DOHH2 (cell line): ENCODE results near the gene VWDE.

Source experiments
- CTCF ChIP-seq: fragments of 200-600 bp; sonication (generic); IDR thresholded peaks from one replicate; pipeline ENCODE4 v1.5.1; 2014; ENCODE audit warnings: antibody characterized with exemption, mild to moderate bottlenecking, low read depth, low read length; ENCODE audit not compliant: poor library complexity, severe bottlenecking
- EZH2phosphoT487 ChIP-seq: fragments of 200-600 bp; sonication (generic); IDR thresholded peaks from 2 replicates; pipeline ENCODE4 v1.6.1; 2017; ENCODE audit warnings: borderline replicate concordance, mild to moderate bottlenecking, antibody characterized with exemption, low read length, moderate library complexity, mixed read lengths

GRCh38 chr7:12325646-12326045 lies 78.0 kb downstream of the VWDE start:
- TF ChIP-seq CTCF (no peak), EZH2phosphoT487 (no peak)
